ENCODE data around the gene ZBTB9. TPM values are rescaled to one million over a fixed set of nuclear protein-coding genes. Genes with fewer than 3 reads are reported as not detected.
A peak's percentile ranks its signal among the peaks of the same experiment; 100 is the strongest.

ZBTB9 gene
- polyA plus RNA-seq, 2 of the 4 experiments (the other 2 are of a cell fraction) = 6.9 to 9.9 TPM

GRCh38 chr6:33419580-33420490 lies 34.5 kb upstream of the ZBTB9 start, which contains the start of gene SYNGAP1:
SYNGAP1 (plus strand) TSS chr6:33420065; CDS start chr6:33420265, 200 bp downstream.
- Histone ChIP-seq H3K27ac (peak within 1 kb of the TSS; percentile 85 to 95; a peak in 5 of 6 replicates), H3K9me3 (no peaks in the 10 kb centered on the region), H3K4me2 (peak within 1 kb of the TSS; percentile 82), H3K4me1 (peaks cover 42% of the 10 kb centered on the region), H3K4me3 (no peak within 1 kb of the TSS)
- DNase-seq (ENCODE audit: low read depth in 1 of 2, low spot score in 1 of 2) (no peak), FAIRE-seq (no peak), ATAC-seq (no peak)
- POLR2A ChIA-PET = no interaction called here
- CTCF ChIA-PET = interaction anchor here (0.6 kb wide), 1 partner anchor 8 kb away, joined by 3 read pairs; no protein-coding TSS in a partner anchor
- WGBS (ENCODE audit: missing lambda C conversion rate) = 38% methylated on average over 6 of the region's 22 CpGs
- TF ChIP-seq EHF (CRISPR knock-in tag; IDR thresholded peaks at IDR 0.05) = no peak
- TF ChIP-seq E2F6 (IDR thresholded peaks at IDR 0.05; ENCODE audit: borderline replicate concordance, low read depth) = no peak
- no peak for TF ChIP-seq ELK1 (IDR thresholded peaks at IDR 0.05; ENCODE audit: low read depth, low read length)

GRCh38 chr6:33420491-33421343 lies 33.7 kb upstream of the ZBTB9 start:
- ChIA-PET POLR2A (no interaction called here), CTCF (interaction anchor here (0.6 kb wide), 1 partner anchor 9 kb away, joined by 3 read pairs; no protein-coding TSS in a partner anchor)
- peak overlapping the region in 1 of 2 experiments; percentile 95; a peak in 4 of 6 replicates for H3K27ac ChIP-seq
- H3K4me3 ChIP-seq = no peak overlapping the region
- ATAC-seq (no peak), DNase-seq (ENCODE audit: low read depth in 1 of 2, low spot score in 1 of 2) (peak in 1 of 2 experiments; percentile 42), FAIRE-seq (no peak)
- H3K4me2 ChIP-seq = no peak overlapping the region
- TF ChIP-seq EHF (CRISPR knock-in tag; IDR thresholded peaks at IDR 0.05) (no peak), NPAS2 (CRISPR knock-in tag; IDR thresholded peaks at IDR 0.05; ENCODE audit: borderline replicate concordance) (no peak), RFX5 (IDR thresholded peaks at IDR 0.05) (no peak), CBX2 (IDR thresholded peaks at IDR 0.05; ENCODE audit: borderline replicate concordance, low read depth) (no peak), HMGXB4 (CRISPR knock-in tag; IDR thresholded peaks at IDR 0.05; ENCODE audit: borderline replicate concordance) (no peak), SREBF2 (IDR thresholded peaks at IDR 0.05) (no peak), ZNF302 (CRISPR knock-in tag; IDR thresholded peaks at IDR 0.05) (no peak), MAZ (IDR thresholded peaks at IDR 0.05; ENCODE audit: borderline replicate concordance, low read depth, low read length) (no peak), FOXS1 (CRISPR knock-in tag; IDR thresholded peaks at IDR 0.05) (no peak), ZFP36 (IDR thresholded peaks at IDR 0.05; ENCODE audit: borderline replicate concordance, partially characterized antibody) (no peak), MYC (IDR thresholded peaks at IDR 0.05; ENCODE audit: borderline replicate concordance, low read length) (no peak)
- no peaks in the 10 kb centered on the region for H3K9me3 ChIP-seq
- H3K4me1 ChIP-seq = peaks cover 37% of the 10 kb centered on the region
- 87% methylated on average over 5 of the region's 6 CpGs for WGBS (ENCODE audit: missing lambda C conversion rate)

- CTCF ChIA-PET = no interaction called here
- ATAC-seq = no peak
- H3K27ac ChIP-seq = no peak overlapping the region
- DNase-seq (ENCODE audit: low read depth in 1 of 2, low spot score in 1 of 2) = no peak
- H3K9me3 ChIP-seq = no peaks in the 10 kb centered on the region
- peaks cover 31% of the 10 kb centered on the region for H3K4me1 ChIP-seq
- FAIRE-seq = no peak
- POLR2A ChIA-PET = no interaction called here
- H3K4me2 ChIP-seq = no peak overlapping the region
- no peak overlapping the region for H3K4me3 ChIP-seq
- 79% methylated on average over 2 of the region's 2 CpGs for WGBS (ENCODE audit: missing lambda C conversion rate)
- TF ChIP-seq KDM1A (IDR thresholded peaks at IDR 0.05; ENCODE audit: low read depth) (no peak), HDAC2 (IDR thresholded peaks at IDR 0.05) (no peak), EP300 (IDR thresholded peaks at IDR 0.05) (no peak), BCL3 (IDR thresholded peaks at IDR 0.05) (no peak), JUNB (IDR thresholded peaks at IDR 0.05) (no peak), USF2 (IDR thresholded peaks at IDR 0.05) (no peak), FOSB (CRISPR knock-in tag; IDR thresholded peaks at IDR 0.05) (no peak), EHF (CRISPR knock-in tag; IDR thresholded peaks at IDR 0.05) (no peak), CBX8 (IDR thresholded peaks at IDR 0.05) (no peak), KDM5A (IDR thresholded peaks at IDR 0.05) (no peak), ZSCAN20 (CRISPR knock-in tag; IDR thresholded peaks at IDR 0.05) (no peak), BHLHE40 (IDR thresholded peaks at IDR 0.05; ENCODE audit: low read depth, low read length) (no peak), CEBPB (IDR thresholded peaks at IDR 0.05) (no peak), CBX2 (IDR thresholded peaks at IDR 0.05; ENCODE audit: borderline replicate concordance, low read depth) (no peak)
These were observed 33.1 kb upstream of the ZBTB9 start for GRCh38 chr6:33421344-33421643.

All from A549 (cell line).